HuH-7 (cell line): ENCODE measurements around the gene MBD3L5.
A peak's percentile ranks its signal among the peaks of the same experiment; 100 is the strongest.
"Not testable (repeated sequence)": the region's sequence is repeated elsewhere in the genome, so short reads cannot be mapped to it uniquely, and the experiment has no call there.

ENCODE experiments used
- DNase-seq: peaks from one replicate; pipeline ENCODE4 v3.0.0; 2011; ENCODE audit warnings: low spot score

MBD3L5 gene

GRCh38 chr19:7030278-7030677 lies at the start of gene MBD3L5:
MBD3L5 (plus strand) TSS chr19:7030578; CDS start chr19:7030612, 34 bp downstream.
- DNase-seq, result not testable (repeated sequence)

- no peak for DNase-seq
Measured at GRCh38 chr19:6983448-6983847, 46.9 kb upstream of the MBD3L5 start.

GRCh38 chr19:6987850-6988249 lies 42.5 kb upstream of the MBD3L5 start:
- no peak for DNase-seq

- DNase-seq, result no peak
Measured at GRCh38 chr19:6988257-6988656, 42.1 kb upstream of the MBD3L5 start.

- no peak for DNase-seq
Measured at GRCh38 chr19:6995054-6995453, 35.3 kb upstream of the MBD3L5 start.

GRCh38 chr19:6996810-6997209 lies 33.6 kb upstream of the MBD3L5 start:
- no peak for DNase-seq

- DNase-seq, result no peak
Measured at GRCh38 chr19:6997679-6998445, 32.5 kb upstream of the MBD3L5 start.

GRCh38 chr19:6999933-7000332 lies 30.4 kb upstream of the MBD3L5 start:
- no peak for DNase-seq

- DNase-seq, result no peak
Measured at GRCh38 chr19:7000333-7000732, 30.0 kb upstream of the MBD3L5 start.

- DNase-seq, result no peak
Measured at GRCh38 chr19:7000816-7001215, 29.6 kb upstream of the MBD3L5 start.

- peak; percentile 63 for DNase-seq
Measured at GRCh38 chr19:7004313-7004931, 26.0 kb upstream of the MBD3L5 start.

GRCh38 chr19:7006135-7006704 lies 24.2 kb upstream of the MBD3L5 start:
- DNase-seq, result no peak

GRCh38 chr19:7007859-7008258 lies 22.5 kb upstream of the MBD3L5 start:
- DNase-seq, result no peak

- DNase-seq, result no peak
Measured at GRCh38 chr19:7010722-7011593, 19.4 kb upstream of the MBD3L5 start.

- DNase-seq, result no peak
Measured at GRCh38 chr19:7013678-7014077, 16.7 kb upstream of the MBD3L5 start.

- DNase-seq, result no peak
Measured at GRCh38 chr19:7018828-7019227, 11.6 kb upstream of the MBD3L5 start.

GRCh38 chr19:7021331-7021730 lies 9.0 kb upstream of the MBD3L5 start, which contains the start of gene MBD3L2B:
MBD3L2B (minus strand) TSS chr19:7021431; CDS start chr19:7021397, 34 bp downstream.
- DNase-seq, result not testable (repeated sequence)

- not testable (repeated sequence) for DNase-seq
Measured at GRCh38 chr19:7028790-7029189, 1.6 kb upstream of the MBD3L5 start.

GRCh38 chr19:7040079-7040478 lies 9.7 kb downstream of the MBD3L5 start, which contains the start of gene MBD3L4:
MBD3L4 (minus strand) TSS chr19:7040179; CDS start chr19:7040144, 35 bp downstream.
- DNase-seq, result not testable (repeated sequence)

GRCh38 chr19:7041563-7041962 lies 11.2 kb downstream of the MBD3L5 start:
- DNase-seq, result not testable (repeated sequence)

- not testable (repeated sequence) for DNase-seq
Measured at GRCh38 chr19:7049021-7049420, 18.6 kb downstream of the MBD3L5 start, which contains the start of gene MBD3L2. MBD3L2 (plus strand) TSS chr19:7049321; CDS start chr19:7049374, 53 bp downstream.

- not testable (repeated sequence) for DNase-seq
Measured at GRCh38 chr19:7051421-7051820, 21.0 kb downstream of the MBD3L5 start.
